Upper lobe of left lung (tissue), 6 donors: ENCODE measurements around the gene PHACTR1. TPM values are rescaled to one million over a fixed set of nuclear protein-coding genes. Genes with fewer than 3 reads are reported as not detected.

Experiments used
- ATAC-seq, 2 donors: fragments of 200-7000 bp; cut with Tn5 transposase; one replicate each; pipeline ENCODE4 v1.9.1; 2022; ENCODE audit warnings: mild to moderate bottlenecking in 2 of 2, moderate library complexity in 2 of 2; ENCODE audit not compliant: low FRiP score in 2 of 2
- DNase-seq, 2 donors: peaks; one replicate each; pipeline ENCODE4 v3.0.0-alpha.2; 2019 to 2020
- H3K27ac ChIP-seq, 4 donors: fragments of 200-600 bp; sonication (generic); one replicate each; pipeline ENCODE4 v1.5.1; 2016 to 2019
- H3K27me3 ChIP-seq, 4 donors: fragments of 200-600 bp; sonication (generic); one replicate each; pipeline ENCODE4 v1.5.1; 2017 to 2019
- H3K36me3 ChIP-seq, 4 donors: fragments of 200-600 bp; sonication (generic); one replicate each; pipeline ENCODE4 v1.5.1; 2016 to 2019
- H3K4me1 ChIP-seq, 4 donors: fragments of 200-600 bp; sonication (generic); one replicate each; pipeline ENCODE4 v1.5.1; 2018 to 2019
- H3K4me3 ChIP-seq, 4 donors: fragments of 200-600 bp; sonication (generic); one replicate each; pipeline ENCODE4 v1.5.1; 2017 to 2019; ENCODE audit warnings: mild to moderate bottlenecking in 2 of 4, moderate library complexity in 1 of 4
- H3K9me3 ChIP-seq, 4 donors: fragments of 200-600 bp; sonication (generic); one replicate each; pipeline ENCODE4 v1.5.1; 2018 to 2019
- CTCF ChIP-seq, 6 experiments: fragments of 450-650 bp in 4 of 6; fragments of 200-600 bp in 2 of 6; sonication (generic) in 2 of 6; IDR thresholded peaks; one replicate each; pipeline ENCODE4 v1.5.1; 2016 to 2019; ENCODE audit warnings: antibody characterized with exemption in 6 of 6
- EP300 ChIP-seq, 4 donors: sonication (generic); formaldehyde crosslinking; IDR thresholded peaks; one replicate each; pipeline ENCODE4 v1.5.1; 2017; ENCODE audit warnings: antibody characterized with exemption in 4 of 4, control low read depth in 2 of 4
- POLR2A ChIP-seq, 4 donors: fragments of 450-650 bp; IDR thresholded peaks; one replicate each; pipeline ENCODE4 v1.5.1; 2016 to 2017; ENCODE audit warnings: antibody characterized with exemption in 4 of 4, mild to moderate bottlenecking in 2 of 4
- POLR2AphosphoS5 ChIP-seq, 2 donors: sonication (generic); formaldehyde crosslinking; IDR thresholded peaks; one replicate each; pipeline ENCODE4 v1.5.1; 2017; ENCODE audit warnings: antibody characterized with exemption in 2 of 2
- WGBS, 2 donors: methylation state at CpG; one replicate each; pipeline ENCODE4 v1.1.5; 2017 to 2018; 5-methylcytosine and 5-hydroxymethylcytosine counted together
- total RNA-seq, 6 donors: library from RNA; depleted of rRNA in 4 of 6; stranded (reverse); fragments of >200 nt in 4 of 6; gene quantifications; one replicate each; pipeline versions ENCODE4 v1.1.0 to v1.2.1, GENCODE V29; 2016 to 2021
- donor health status: DM: no; HTN: no; CAD: no; lungs with moderate emphysema.
- donor health status: DM: no; HTN: yes; CAD: no; lungs with severe emphysema.

PHACTR1 gene
- total RNA-seq, 6 donors from 2014 or later: 63.2 to 121 (median 90.9) TPM

- Histone ChIP-seq H3K4me3 (no peak overlapping the region), H3K36me3 (peaks cover 0 to 14% (median 7%) of the 10 kb centered on the region in 4 donors), H3K27me3 (no peaks in the 10 kb centered on the region), H3K27ac (no peak overlapping the region), H3K9me3 (no peaks in the 10 kb centered on the region), H3K4me1 (no peaks in the 10 kb centered on the region)
- WGBS, 2 donors: 88 to 94% methylated on average over 3 of the region's 3 CpGs
- ATAC-seq: no peak
- TF ChIP-seq POLR2AphosphoS5 (IDR thresholded peaks at IDR 0.05): no peak
- no peak for TF ChIP-seq POLR2A (IDR thresholded peaks at IDR 0.05)
- no peak for TF ChIP-seq EP300 (IDR thresholded peaks at IDR 0.05)
- no peak for TF ChIP-seq CTCF (IDR thresholded peaks at IDR 0.05)
- no peak for DNase-seq
Measured at GRCh38 chr6:13187692-13188091, 471.1 kb downstream of the PHACTR1 start.

DNA sequence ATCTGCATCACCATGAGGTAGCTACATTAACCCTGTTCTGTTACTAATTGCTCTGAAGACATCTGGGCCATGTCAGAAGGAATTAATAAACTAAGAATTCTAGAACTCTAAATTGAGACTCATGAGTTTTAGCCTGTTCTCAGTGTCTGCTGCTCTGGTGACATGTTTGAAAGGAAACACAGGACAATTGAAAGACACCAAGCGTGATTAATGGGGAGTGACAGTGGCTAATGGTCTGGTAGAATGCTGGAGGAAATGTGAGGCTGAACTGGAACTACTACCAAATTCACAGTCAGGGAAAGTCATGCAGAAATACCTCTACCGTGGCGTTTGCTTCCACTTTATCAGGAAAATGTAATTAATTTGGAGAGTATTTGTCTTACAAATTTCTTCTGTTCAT, 471.7 kb downstream of the PHACTR1 start:
- WGBS, 2 donors: 63 to 73% methylated on average over 3 of the region's 3 CpGs
- no peak for ATAC-seq
- no peaks in the 10 kb centered on the region for H3K9me3 ChIP-seq
- H3K4me3 ChIP-seq: no peak overlapping the region
- H3K36me3 ChIP-seq: peaks cover 0 to 9% (median 5%) of the 10 kb centered on the region in 4 donors
- H3K4me1 ChIP-seq: no peaks in the 10 kb centered on the region
- H3K27me3 ChIP-seq: no peaks in the 10 kb centered on the region
- no peak overlapping the region for H3K27ac ChIP-seq
- TF ChIP-seq POLR2A (IDR thresholded peaks at IDR 0.05) (no peak), POLR2AphosphoS5 (IDR thresholded peaks at IDR 0.05) (no peak), EP300 (IDR thresholded peaks at IDR 0.05) (no peak), CTCF (IDR thresholded peaks at IDR 0.05) (no peak)
- no peak for DNase-seq

DNA sequence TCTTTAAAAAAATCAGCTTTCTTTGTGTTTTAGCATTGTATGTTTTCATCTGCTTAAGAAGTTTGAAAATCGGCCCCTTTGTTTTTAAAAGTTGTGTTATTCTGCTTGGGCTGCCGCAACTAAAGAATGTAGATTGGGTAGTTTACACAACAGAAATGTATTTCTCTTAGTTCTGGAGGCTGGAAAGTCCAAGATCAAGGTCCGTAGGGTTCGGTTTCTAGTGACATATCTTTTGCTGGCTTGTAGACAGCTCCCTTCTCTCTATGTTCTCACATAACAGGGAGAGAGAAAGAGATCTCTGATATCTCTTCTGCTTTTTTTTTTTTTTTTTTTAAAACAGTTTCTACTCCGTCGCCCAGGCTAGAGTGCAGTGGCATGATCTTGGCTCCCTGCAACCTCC, 473.1 kb downstream of the PHACTR1 start:
- ATAC-seq: no peak

DNA sequence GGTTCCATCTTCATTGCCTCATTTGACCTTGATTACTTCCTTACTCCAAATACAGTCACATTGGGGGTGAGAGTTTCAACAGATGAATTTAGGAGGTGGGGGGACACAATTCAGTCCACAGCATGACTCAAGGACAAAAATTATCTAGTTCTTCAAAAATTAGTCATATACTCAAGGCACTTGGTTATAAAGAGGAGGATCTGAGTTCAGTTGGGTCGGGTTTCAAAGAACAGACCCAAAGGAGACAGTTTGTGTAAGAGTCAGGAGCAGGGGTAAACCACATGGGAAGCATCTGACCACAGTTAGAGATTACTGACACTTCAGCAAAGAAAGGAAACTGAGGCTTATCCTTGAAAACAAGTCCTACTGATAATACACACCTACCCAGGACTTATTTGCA, 473.8 kb downstream of the PHACTR1 start:
- TF ChIP-seq POLR2AphosphoS5 (IDR thresholded peaks at IDR 0.05) (no peak), EP300 (IDR thresholded peaks at IDR 0.05) (no peak), POLR2A (IDR thresholded peaks at IDR 0.05) (no peak), CTCF (IDR thresholded peaks at IDR 0.05) (no peak)
- no peaks in the 10 kb centered on the region for H3K9me3 ChIP-seq
- no peak overlapping the region for H3K4me3 ChIP-seq
- DNase-seq (no peak), ATAC-seq (no peak)
- H3K27me3 ChIP-seq: no peaks in the 10 kb centered on the region
- no peaks in the 10 kb centered on the region for H3K36me3 ChIP-seq
- 79% methylated on average over 1 of the region's 1 CpG for WGBS, 2 donors
- no peaks in the 10 kb centered on the region for H3K4me1 ChIP-seq
- H3K27ac ChIP-seq: no peak overlapping the region

More for the DNA sequence above, 473.1 kb downstream of the PHACTR1 start:
- no peak for DNase-seq
- H3K9me3 ChIP-seq: no peaks in the 10 kb centered on the region
- TF ChIP-seq CTCF (IDR thresholded peaks at IDR 0.05): no peak
- no peak for TF ChIP-seq POLR2A (IDR thresholded peaks at IDR 0.05)
- no peak for TF ChIP-seq EP300 (IDR thresholded peaks at IDR 0.05)
- TF ChIP-seq POLR2AphosphoS5 (IDR thresholded peaks at IDR 0.05): no peak
- no peaks in the 10 kb centered on the region for H3K27me3 ChIP-seq
- no peaks in the 10 kb centered on the region for H3K4me1 ChIP-seq
- no peak overlapping the region for H3K27ac ChIP-seq
- WGBS, 2 donors: 89 to 96% methylated on average over 6 of the region's 6 CpGs
- no peak overlapping the region for H3K4me3 ChIP-seq
- H3K36me3 ChIP-seq: peaks cover 0 to under 1% (median 0%) of the 10 kb centered on the region in 4 donors

- Histone ChIP-seq H3K27me3 (no peaks in the 10 kb centered on the region), H3K36me3 (no peaks in the 10 kb centered on the region), H3K4me3 (no peak overlapping the region), H3K9me3 (no peaks in the 10 kb centered on the region), H3K27ac (no peak overlapping the region), H3K4me1 (no peaks in the 10 kb centered on the region)
- WGBS, 2 donors: 79 to 95% methylated on average over 1 of the region's 1 CpG
- DNase-seq (no peak), ATAC-seq (no peak)
- TF ChIP-seq CTCF (IDR thresholded peaks at IDR 0.05) (no peak), POLR2AphosphoS5 (IDR thresholded peaks at IDR 0.05) (no peak), POLR2A (IDR thresholded peaks at IDR 0.05) (no peak), EP300 (IDR thresholded peaks at IDR 0.05) (no peak)
Measured at GRCh38 chr6:13191461-13191860, 474.9 kb downstream of the PHACTR1 start.
